Gastroesophageal sphincter (tissue), 3 donors: Measurements from ENCODE around the gene OR51V1.
"Not testable (repeated sequence)": the region's sequence is repeated elsewhere in the genome, so short reads cannot be mapped to it uniquely, and the experiment has no call there.

ENCODE experiments used
- EP300 ChIP-seq: sonication (generic); formaldehyde crosslinking; IDR thresholded peaks from one replicate; pipeline ENCODE4 v1.6.1; 2017; ENCODE audit warnings: antibody characterized with exemption, mild to moderate bottlenecking
- POLR2A ChIP-seq, 2 donors: fragments of 450-650 bp; IDR thresholded peaks; one replicate each; pipeline ENCODE4 v1.6.1; 2017; ENCODE audit warnings: antibody characterized with exemption in 2 of 2, mild to moderate bottlenecking in 2 of 2, moderate library complexity in 1 of 2
- TF ChIP-seq, protein P1 (sequence below), 4 experiments: fragments of 200-600 bp in 2 of 4; fragments of 450-650 bp in 2 of 4; sonication (generic) in 1 of 4; IDR thresholded peaks; one replicate each; pipeline ENCODE4 v1.5.1; 2017 to 2019; ENCODE audit warnings: antibody characterized with exemption in 4 of 4, mild to moderate bottlenecking in 2 of 4, moderate library complexity in 2 of 4

DNA sequence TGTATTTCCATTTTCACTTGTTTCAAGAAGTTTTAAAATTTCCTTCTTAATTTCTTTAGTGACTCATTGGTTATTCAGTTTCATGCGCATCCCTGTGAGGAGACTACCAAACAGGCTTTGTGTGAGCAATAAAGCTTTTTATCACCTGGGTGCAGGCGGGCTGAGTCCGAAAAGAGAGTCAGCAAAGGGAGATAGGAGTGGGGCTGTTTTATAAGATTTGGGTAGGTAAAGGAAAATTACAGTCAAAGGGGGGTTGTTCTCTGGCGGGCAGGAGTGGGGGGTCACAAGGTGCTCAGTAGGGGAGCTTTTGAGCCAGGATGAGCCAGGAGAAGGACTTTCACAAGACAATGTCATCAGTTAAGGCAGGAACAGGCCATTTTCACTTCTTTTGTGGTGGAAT is 40.3 kb downstream of the OR51V1 start:
- TF ChIP-seq EP300; POLR2A (IDR thresholded peaks at IDR 0.05): not testable (repeated sequence)
- TF ChIP-seq, protein P1, sequence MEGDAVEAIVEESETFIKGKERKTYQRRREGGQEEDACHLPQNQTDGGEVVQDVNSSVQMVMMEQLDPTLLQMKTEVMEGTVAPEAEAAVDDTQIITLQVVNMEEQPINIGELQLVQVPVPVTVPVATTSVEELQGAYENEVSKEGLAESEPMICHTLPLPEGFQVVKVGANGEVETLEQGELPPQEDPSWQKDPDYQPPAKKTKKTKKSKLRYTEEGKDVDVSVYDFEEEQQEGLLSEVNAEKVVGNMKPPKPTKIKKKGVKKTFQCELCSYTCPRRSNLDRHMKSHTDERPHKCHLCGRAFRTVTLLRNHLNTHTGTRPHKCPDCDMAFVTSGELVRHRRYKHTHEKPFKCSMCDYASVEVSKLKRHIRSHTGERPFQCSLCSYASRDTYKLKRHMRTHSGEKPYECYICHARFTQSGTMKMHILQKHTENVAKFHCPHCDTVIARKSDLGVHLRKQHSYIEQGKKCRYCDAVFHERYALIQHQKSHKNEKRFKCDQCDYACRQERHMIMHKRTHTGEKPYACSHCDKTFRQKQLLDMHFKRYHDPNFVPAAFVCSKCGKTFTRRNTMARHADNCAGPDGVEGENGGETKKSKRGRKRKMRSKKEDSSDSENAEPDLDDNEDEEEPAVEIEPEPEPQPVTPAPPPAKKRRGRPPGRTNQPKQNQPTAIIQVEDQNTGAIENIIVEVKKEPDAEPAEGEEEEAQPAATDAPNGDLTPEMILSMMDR (IDR thresholded peaks at IDR 0.05), result not testable (repeated sequence)
